HG03159 (cell line): Measurements from ENCODE around the gene AFAP1L1.
"Not testable (repeated sequence)": the region's sequence is repeated elsewhere in the genome, so short reads cannot be mapped to it uniquely, and the experiment has no call there.

ENCODE experiments used
- ATAC-seq: cut with Tn5 transposase; IDR thresholded peaks from one replicate; pipeline ENCODE4 v1.9.1; 2021; ENCODE audit warnings: mild to moderate bottlenecking, moderate library complexity; ENCODE audit not compliant: unreplicated experiment

AFAP1L1 gene

DNA sequence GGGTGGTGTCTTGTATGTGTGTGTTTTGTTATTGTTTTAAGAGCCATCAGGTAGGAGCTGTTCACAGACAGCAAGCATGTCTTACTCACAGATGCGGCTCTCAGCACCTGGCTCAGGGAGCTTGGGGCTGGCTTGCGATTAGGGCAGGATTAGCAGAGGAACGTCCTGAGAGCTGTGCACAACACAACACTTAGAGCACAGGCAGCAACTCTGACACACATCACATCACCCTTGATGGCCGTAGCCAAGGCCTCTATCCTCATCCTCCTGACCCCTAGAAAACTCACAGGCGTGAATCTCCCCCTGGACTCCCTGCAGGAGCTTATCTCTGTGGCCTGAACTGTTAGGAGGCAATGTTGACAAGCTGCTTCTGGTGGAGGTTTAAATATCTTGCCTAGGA lies 114.5 kb downstream of the AFAP1L1 start:
- no peak for ATAC-seq

- no peak for ATAC-seq
Measured at GRCh38 chr5:149387081-149387631, 115.5 kb downstream of the AFAP1L1 start.

DNA sequence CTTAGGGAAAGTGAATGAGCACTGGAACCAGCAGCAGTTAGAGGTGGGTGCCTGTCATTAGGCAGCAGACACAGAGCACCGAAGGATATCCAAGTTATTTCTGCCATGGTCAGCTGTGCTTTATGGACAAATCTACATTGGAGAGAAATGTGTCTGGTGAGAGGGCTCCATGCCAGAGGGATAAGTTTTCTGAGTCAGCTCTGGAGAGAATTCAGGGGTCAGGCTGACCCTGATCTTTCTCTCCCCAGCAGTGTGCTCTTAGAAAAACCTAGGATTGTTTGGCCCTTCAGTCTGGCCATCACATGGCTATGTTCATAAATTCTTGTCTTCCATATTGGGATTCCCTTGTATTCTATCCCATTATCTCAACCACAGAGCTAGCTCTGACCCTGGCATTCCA lies 116.3 kb downstream of the AFAP1L1 start:
- no peak for ATAC-seq

DNA sequence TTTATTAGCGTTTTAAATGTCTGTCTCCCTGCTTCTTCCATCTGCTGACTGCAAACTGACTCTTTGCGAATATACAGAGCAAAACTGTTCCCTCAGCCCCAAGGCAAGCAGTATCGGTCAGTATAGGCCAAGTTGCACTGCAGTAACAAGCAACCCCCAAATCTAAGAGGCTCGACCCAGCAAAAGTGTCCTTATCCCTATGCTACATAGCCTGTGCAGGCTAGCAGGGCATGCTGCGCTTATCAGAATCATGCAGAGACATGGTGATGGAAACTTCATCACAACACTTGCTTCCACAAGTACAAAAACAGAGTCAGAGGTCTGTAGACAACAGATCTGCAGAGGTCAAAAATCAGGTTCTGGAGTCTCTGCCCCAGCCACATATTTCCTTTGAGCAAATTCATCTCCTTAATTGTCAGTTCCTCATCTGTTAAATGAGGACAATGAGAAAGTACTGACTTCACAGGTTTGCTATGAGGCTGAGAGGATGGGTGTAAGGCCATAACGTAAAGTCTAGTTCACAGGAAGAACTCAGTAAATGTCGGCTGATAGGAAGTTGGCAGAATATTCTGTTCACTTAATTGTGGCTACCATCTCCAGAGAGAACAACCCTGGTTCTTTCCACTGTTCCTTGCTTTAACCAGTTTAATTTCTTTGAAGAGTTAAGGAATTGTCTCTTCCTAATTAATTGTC lies 117.0 kb downstream of the AFAP1L1 start:
- no peak for ATAC-seq

DNA sequence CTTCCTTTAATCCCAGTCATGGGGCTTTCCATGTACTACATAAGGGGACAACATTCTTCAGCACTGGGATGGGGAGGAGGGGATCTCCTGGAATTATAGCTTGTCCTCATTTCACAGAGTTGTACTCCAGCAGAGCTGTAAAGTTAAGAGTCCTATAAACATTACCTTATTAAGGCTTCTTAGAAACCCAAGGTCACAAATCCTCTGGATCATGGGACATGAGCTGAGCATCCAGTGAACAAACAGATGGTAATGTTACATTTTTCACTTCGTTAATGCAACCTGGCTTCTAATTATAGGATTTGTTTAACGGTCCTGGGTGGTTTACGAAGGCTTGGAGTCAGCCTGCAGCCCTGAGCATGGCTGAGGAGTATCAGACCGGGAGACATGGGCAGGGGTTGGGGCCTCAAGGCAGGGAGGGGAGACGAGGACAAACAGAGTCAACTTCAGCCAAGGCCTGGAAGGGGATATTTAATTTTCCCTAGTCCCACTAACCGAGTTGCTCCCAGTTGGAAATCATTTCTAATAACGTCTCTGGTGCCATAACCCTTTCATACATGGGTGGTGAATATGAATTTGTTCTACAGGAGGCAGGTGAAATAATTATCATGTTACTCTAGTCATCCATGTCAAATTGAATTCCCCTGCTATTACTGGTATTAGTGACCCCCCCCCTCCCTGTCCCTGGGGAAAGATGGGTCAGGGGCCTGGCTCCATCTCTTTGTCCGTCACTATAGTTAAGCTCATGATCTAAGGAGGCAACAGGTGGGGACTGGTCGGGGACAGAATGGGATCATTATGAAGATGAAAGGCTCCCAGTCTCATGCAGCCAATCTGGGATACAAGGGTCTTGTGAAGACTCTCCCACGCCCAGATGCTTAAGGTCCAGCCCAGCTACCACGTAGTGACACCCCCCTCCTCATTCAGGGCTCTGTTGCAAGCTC lies 118.2 kb downstream of the AFAP1L1 start:
- ATAC-seq, result no peak

- not testable (repeated sequence) for ATAC-seq
Measured at GRCh38 chr5:149391076-149391475, 119.4 kb downstream of the AFAP1L1 start.
